GM12878 (cell line): ENCODE results near the gene ARHGEF16. TPM values are rescaled to one million over a fixed set of nuclear protein-coding genes. Genes with fewer than 3 reads are reported as not detected.

Source experiments
- ATAC-seq: fragments of 200-7000 bp; cut with Tn5 transposase; 3 replicates; pipeline ENCODE4 v1.9.1; 2020; ENCODE audit warnings: mild to moderate bottlenecking, moderate library complexity
- BruUV-seq: library from RNA; stranded (reverse); fragments of 400-500 nt; replicated peaks from 2 replicates; lab custom pipeline; 2021; lab: Mats Ljungman, UMichigan
- CTCF ChIA-PET: fragments of 300-600 bp; sonication (Branson Sonifier 250); formaldehyde crosslinking; extraction: SDS; loops from one replicate; lab custom pipeline; 2021; ENCODE audit warnings: inconsistent platforms; lab: Yijun Ruan, JAX
- POLR2A ChIA-PET: fragments of 350-600 bp; formaldehyde crosslinking; extraction: SDS; loops from one replicate; lab custom pipeline; 2021; ENCODE audit warnings: inconsistent platforms; lab: Charles Lee
- RAD21 ChIA-PET: fragments of 300-600 bp; sonication (Branson Sonifier 250); formaldehyde crosslinking; loops from one replicate; lab custom pipeline; 2023; ENCODE audit warnings: antibody characterized with exemption; ENCODE audit not compliant: unreplicated experiment; lab: Charles Lee
- SMC1A ChIA-PET: fragments of 300-600 bp; sonication (Branson Sonifier 250); formaldehyde crosslinking; loops from one replicate; lab custom pipeline; 2023; ENCODE audit not compliant: unreplicated experiment, uncharacterized antibody; lab: Charles Lee
- DNase-seq: peaks from one replicate; pipeline ENCODE4 v3.0.0-alpha.2; 2011; ENCODE audit warnings: low read depth, low spot score
- FAIRE-seq: peaks from 3 replicates; lab custom pipeline; 2011; peaks lifted over from hg19 to GRCh38; lab: Jason Lieb, UNC
- H2AFZ ChIP-seq: 2 replicates; pipeline ENCODE4 v1.6.0; 2011; ENCODE audit warnings: low read depth, low read length, control low read depth; ENCODE audit not compliant: control insufficient read depth
- H3K27ac ChIP-seq: 2 replicates; pipeline ENCODE4 v1.5.1; 2011; ENCODE audit warnings: control low read depth; ENCODE audit not compliant: control insufficient read depth, insufficient read depth
- H3K27me3 ChIP-seq, 2 experiments: replicated peaks in 1 of 2; 2 replicates each; pipeline versions ENCODE4 v1.6.0 to v1.6.1; 2011; ENCODE audit warnings: low read length in 1 of 2; ENCODE audit not compliant: control insufficient read depth in 2 of 2, insufficient read depth in 2 of 2
- H3K36me3 ChIP-seq, 2 experiments: 2 replicates each; pipeline ENCODE4 v1.5.1; 2011; ENCODE audit warnings: low read length in 1 of 2; ENCODE audit not compliant: control insufficient read depth in 2 of 2, insufficient read depth in 2 of 2
- H3K4me1 ChIP-seq: 2 replicates; pipeline ENCODE4 v1.6.1; 2011; ENCODE audit warnings: mild to moderate bottlenecking, low read length, moderate library complexity, mixed read lengths; ENCODE audit not compliant: control insufficient read depth, insufficient read depth
- H3K4me2 ChIP-seq: 2 replicates; pipeline ENCODE4 v1.6.0; 2011; ENCODE audit warnings: control low read depth; ENCODE audit not compliant: control insufficient read depth, insufficient read depth
- H3K4me3 ChIP-seq: fragments of 200-600 bp; sonication (generic); 2 replicates; pipeline ENCODE4 v1.5.1; 2016
- H3K79me2 ChIP-seq: 2 replicates; pipeline ENCODE4 v1.6.0; 2011; ENCODE audit warnings: low read length; ENCODE audit not compliant: control insufficient read depth, insufficient read depth
- H3K9ac ChIP-seq: 2 replicates; pipeline ENCODE4 v1.8.0; 2011; ENCODE audit warnings: low read length, control low read depth, mixed read lengths; ENCODE audit not compliant: control insufficient read depth, insufficient read depth
- H3K9me3 ChIP-seq: replicated peaks from 3 replicates; pipeline ENCODE4 v1.5.1; 2011; ENCODE audit warnings: mild to moderate bottlenecking, low read length; ENCODE audit not compliant: control insufficient read depth, insufficient read depth
- H4K20me1 ChIP-seq: 2 replicates; pipeline ENCODE4 v1.6.0; 2011; ENCODE audit not compliant: control insufficient read depth, insufficient read depth
- ATF3 ChIP-seq: IDR thresholded peaks from 2 replicates; pipeline ENCODE4 v1.6.1; 2011; ENCODE audit warnings: low read depth, mild to moderate bottlenecking, low read length, moderate library complexity, borderline replicate concordance; ENCODE audit errors: extremely low read depth
- BCL3 ChIP-seq: IDR thresholded peaks from 2 replicates; pipeline ENCODE4 v1.6.1; 2011; ENCODE audit warnings: borderline replicate concordance, low read depth, mild to moderate bottlenecking, moderate library complexity, low read length; ENCODE audit not compliant: insufficient read depth, poor library complexity, severe bottlenecking
- EED ChIP-seq: sonication (generic); IDR thresholded peaks from 2 replicates; pipeline ENCODE4 v1.6.1; 2016; ENCODE audit warnings: antibody characterized with exemption, low read depth
- EZH2 ChIP-seq: IDR thresholded peaks from 2 replicates; pipeline ENCODE4 v1.6.1; 2012; ENCODE audit warnings: low read depth, mild to moderate bottlenecking, control low read depth, inconsistent platforms, low read length, borderline replicate concordance; ENCODE audit not compliant: control insufficient read depth
- FOS ChIP-seq: IDR thresholded peaks from 3 replicates; pipeline ENCODE4 v1.6.1; 2011; ENCODE audit warnings: borderline replicate concordance; ENCODE audit not compliant: insufficient read length; ENCODE audit errors: extremely low read depth
- HCFC1 ChIP-seq: fragments of 150-350 bp; IDR thresholded peaks from 2 replicates; pipeline ENCODE4 v1.6.1; 2014; ENCODE audit warnings: low read length
- JUNB ChIP-seq: IDR thresholded peaks from 2 replicates; pipeline ENCODE4 v1.6.1; 2016; ENCODE audit warnings: antibody characterized with exemption, mild to moderate bottlenecking
- LARP7 ChIP-seq: fragments of 450-650 bp; IDR thresholded peaks from 2 replicates; pipeline ENCODE4 v1.6.1; 2017; ENCODE audit warnings: mild to moderate bottlenecking
- MTA2 ChIP-seq: fragments of 450-650 bp; IDR thresholded peaks from 2 replicates; pipeline ENCODE4 v1.6.1; 2016; ENCODE audit warnings: low read depth, mild to moderate bottlenecking, moderate library complexity
- MTA3 ChIP-seq: IDR thresholded peaks from 2 replicates; pipeline ENCODE4 v1.6.1; 2012; ENCODE audit warnings: low read length, inconsistent platforms, borderline replicate concordance
- MYC ChIP-seq: IDR thresholded peaks from 2 replicates; pipeline ENCODE4 v1.6.1; 2011; ENCODE audit warnings: mild to moderate bottlenecking, low read length, moderate library complexity, inconsistent platforms; ENCODE audit not compliant: insufficient read depth, insufficient replicate concordance, insufficient read length, severe bottlenecking
- SKIL ChIP-seq: fragments of 450-650 bp; IDR thresholded peaks from 2 replicates; pipeline ENCODE4 v1.6.1; 2017; ENCODE audit warnings: mild to moderate bottlenecking, low read depth, inconsistent platforms; ENCODE audit not compliant: poor library complexity, severe bottlenecking
- TBL1XR1 ChIP-seq: IDR thresholded peaks from 2 replicates; pipeline ENCODE4 v1.6.1; 2012; ENCODE audit warnings: low read depth, low read length, improper control_type of control experiment
- TCF7 ChIP-seq: IDR thresholded peaks from 2 replicates; pipeline ENCODE4 v1.6.1; 2014; ENCODE audit warnings: antibody characterized with exemption, borderline replicate concordance
- ZNF24 ChIP-seq: fragments of 450-650 bp; IDR thresholded peaks from 2 replicates; pipeline ENCODE4 v1.6.1; 2017; ENCODE audit warnings: antibody characterized with exemption, mild to moderate bottlenecking
- WGBS: methylation state at CpG from one replicate; pipeline ENCODE4 v1.1.6; 2016; ENCODE audit warnings: low lambda C conversion rate; ENCODE audit not compliant: insufficient replicate concordance, insufficient coverage; ENCODE audit errors: missing lambda C conversion rate; 5-methylcytosine and 5-hydroxymethylcytosine counted together
- in situ Hi-C: fragments of 300-500 bp; cut with MboI; formaldehyde crosslinking; loops from 9 replicates; pipeline ENCODE4 v1.14.3; 2018; ENCODE audit warnings: mixed read lengths
- intact Hi-C: fragments of 100-400 bp; cut with micrococcal nuclease; formaldehyde crosslinking; loops from one replicate; pipeline ENCODE4 v1.14.2; 2022; ENCODE audit not compliant: unreplicated experiment
- polyA plus RNA-seq, 11 experiments: library from polyadenylated mRNA; depleted of rRNA in 4 of 11; unstranded in 6 of 11; stranded (reverse) in 5 of 11; fragments of >200 nt; fragmentation: Nextera tagmentation in 4 of 11; fragmentation: Illumina TruSeq in 1 of 11; extraction: Ambion mirVana in 4 of 11; extraction: Trizol in 1 of 11; gene quantifications; 1 replicate in 1 of 11; 2 replicates in 10 of 11; pipeline versions ENCODE4 v1.2.1 to v1.2.3, GENCODE V29; 2011 to 2016; ENCODE audit warnings: inconsistent platforms in 2 of 11, missing spikeins in 2 of 11, low read depth in 1 of 11
- total RNA-seq, 4 experiments: library from RNA; depleted of rRNA in 3 of 4; stranded (reverse); fragments of >200 nt in 3 of 4; fragmentation: Illumina TruSeq in 1 of 4; extraction: Trizol in 1 of 4; gene quantifications; 2 replicates each; pipeline versions ENCODE4 v1.2.1 to v1.2.3, GENCODE V29; 2013 to 2021

The ARHGEF16 gene
- total and polyA plus RNA-seq, 10 of the 15 experiments (the other 5 are each of a cell fraction or from before 2014, with no cell fraction given): not detected

GRCh38 chr1:3441880-3442279, 12.6 kb upstream of the ARHGEF16 start (continued):
- TF ChIP-seq LARP7 (no peak), HCFC1 (no peak), FOS (no peak), TBL1XR1 (no peak), MYC (no peak), EZH2 (no peak), SKIL (no peak)

- H3K27ac ChIP-seq: no peak overlapping the region
- H3K4me3 ChIP-seq: no peak overlapping the region
- ATAC-seq (no peak), FAIRE-seq (no peak), DNase-seq (no peak)
- H2AFZ ChIP-seq: no peak overlapping the region
- no TSS peak for BruUV-seq
- TF ChIP-seq BCL3: no peak
- TF ChIP-seq ZNF24: no peak
- TF ChIP-seq MTA2: no peak
- no peak for TF ChIP-seq EED
- TF ChIP-seq JUNB: no peak
- TF ChIP-seq TCF7: no peak
- TF ChIP-seq ATF3: no peak
- no peak for TF ChIP-seq MTA3
- ChIA-PET CTCF (no interaction called here), SMC1A (no interaction called here), RAD21 (interaction anchor here (1.4 kb wide), 1 partner anchor 10 kb away, joined by 4 read pairs; no protein-coding TSS in a partner anchor), POLR2A (no interaction called here)
- no peak overlapping the region for H3K4me2 ChIP-seq
- intact Hi-C loops: no loop called here
- in situ Hi-C loops: no loop called here
- H3K9me3 ChIP-seq: no peaks in the 10 kb centered on the region
- no peak overlapping the region for H3K9ac ChIP-seq
- no peaks in the 10 kb centered on the region for H4K20me1 ChIP-seq
- H3K79me2 ChIP-seq: no peaks in the 10 kb centered on the region
- no peaks in the 10 kb centered on the region for H3K4me1 ChIP-seq
- peaks cover 0 to 4% of the 10 kb centered on the region in 2 experiments; a peak in 2 of 4 replicates for H3K27me3 ChIP-seq
- WGBS: 26% methylated on average over 13 of the region's 13 CpGs
- no peaks in the 10 kb centered on the region for H3K36me3 ChIP-seq
These were observed 12.1 kb upstream of the ARHGEF16 start for GRCh38 chr1:3442331-3442730.
